GM19372 (cell line): ENCODE measurements around the gene JOSD2.

Source experiments
- ATAC-seq: cut with Tn5 transposase; IDR thresholded peaks from one replicate; pipeline ENCODE4 v1.9.1; 2021; ENCODE audit warnings: mild to moderate bottlenecking, low read depth, moderate library complexity; ENCODE audit not compliant: unreplicated experiment

Gene JOSD2

DNA sequence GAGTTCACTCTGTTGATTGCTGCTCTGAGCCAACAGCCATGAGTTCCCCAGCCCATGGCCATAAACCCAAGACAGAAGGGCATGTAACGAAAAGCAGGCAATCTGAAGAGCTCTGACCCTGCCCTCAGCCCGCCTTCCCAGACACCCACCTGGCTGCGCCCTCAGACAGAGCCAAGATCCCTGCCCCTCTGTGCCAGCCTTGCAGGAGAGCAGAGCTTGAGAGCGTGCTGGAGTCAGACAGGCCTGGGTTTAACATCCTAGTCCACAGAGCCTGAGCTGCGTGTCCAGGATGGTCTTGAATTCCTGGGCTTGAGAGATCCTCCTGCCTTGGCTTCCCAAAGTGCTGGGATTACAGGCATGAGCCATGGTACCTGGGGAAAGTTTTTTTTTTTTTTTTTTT lies 53.7 kb downstream of the JOSD2 start:
- ATAC-seq = no peak
